Ovary (tissue), 9 donors: ENCODE results near the gene STUB1. TPM values are rescaled to one million over a fixed set of nuclear protein-coding genes. Genes with fewer than 3 reads are reported as not detected.

Experiments
- DNase-seq, 5 donors: peaks; one replicate each; pipeline ENCODE4 v3.0.0-alpha.2; 2019 to 2020
- H3K27ac ChIP-seq, 2 donors: fragments of 200-600 bp; one replicate each; pipeline versions ENCODE4 v1.5.1 to v1.8.0; 2019 to 2022
- H3K27me3 ChIP-seq: fragments of 200-600 bp; one replicate; pipeline ENCODE4 v1.8.0; 2022
- H3K36me3 ChIP-seq: fragments of 200-600 bp; sonication (generic); one replicate; pipeline ENCODE4 v1.5.1; 2019
- H3K4me1 ChIP-seq: one replicate; pipeline ENCODE4 v1.8.1; 2013; ENCODE audit warnings: mild to moderate bottlenecking, moderate library complexity; ENCODE audit not compliant: insufficient read depth
- H3K4me3 ChIP-seq: fragments of 200-600 bp; sonication (generic); one replicate; pipeline ENCODE4 v1.5.1; 2017
- H3K9me3 ChIP-seq, 2 donors: fragments of 200-600 bp in 1 of 2; sonication (generic) in 1 of 2; one replicate each; pipeline versions ENCODE4 v1.5.1 to v1.8.1; 2013 to 2019; ENCODE audit warnings: mild to moderate bottlenecking in 1 of 2, moderate library complexity in 1 of 2
- EP300 ChIP-seq: sonication (generic); formaldehyde crosslinking; IDR thresholded peaks from one replicate; pipeline ENCODE4 v1.6.1; 2017; ENCODE audit warnings: antibody characterized with exemption
- POLR2A ChIP-seq: fragments of 450-650 bp; IDR thresholded peaks from one replicate; pipeline ENCODE4 v1.6.1; 2017; ENCODE audit warnings: antibody characterized with exemption, mild to moderate bottlenecking, moderate library complexity
- WGBS, 3 donors: extraction: QIAGEN DNeasy Blood & Tissue Kit in 1 of 3; methylation state at CpG; one replicate each; pipeline versions ENCODE4 v1.1.5 to v1.1.7; 2013 to 2017; 5-methylcytosine and 5-hydroxymethylcytosine counted together
- intact Hi-C, 4 donors: fragments of 100-400 bp; cut with DNase I; formaldehyde crosslinking; loops; one replicate each; pipeline versions ENCODE4 v1.11.0 to v1.15.1; 2022 to 2023
- polyA plus RNA-seq, 2 donors: library from polyadenylated mRNA; stranded (reverse); fragments of 200-250 nt in 1 of 2; fragments of 350-450 nt in 1 of 2; fragmentation: Illumina TruSeq in 1 of 2; extraction: RNeasy Lipid Tissue Mini Kit (QIAGEN cat#74804) in 1 of 2; gene quantifications; one replicate each; pipeline ENCODE4 v1.2.3, GENCODE V29; 2013 to 2014
- total RNA-seq, 7 donors: library from RNA; depleted of rRNA in 2 of 7; stranded (reverse); fragments of >200 nt in 2 of 7; fragmentation: NEBNext Ultra II Directional in 3 of 7; extraction: Animal tissue kit (Norgen Biotek cat#: 25700) in 3 of 7; gene quantifications; one replicate each; pipeline versions ENCODE4 v1.1.0 to v1.2.4, GENCODE V29; 2016 to 2023
- TF ChIP-seq, protein P1 (sequence below), 3 donors: fragments of 450-650 bp in 2 of 3; fragments of 200-600 bp in 1 of 3; IDR thresholded peaks; one replicate each; pipeline versions ENCODE4 v1.5.1 to v1.8.0; 2016 to 2022; ENCODE audit warnings: antibody characterized with exemption in 3 of 3, mild to moderate bottlenecking in 1 of 3
- donor health status: DM: no; HTN: no; CAD: no; lungs with moderate emphysema.
- donor health status: DM: no; HTN: no; CAD: no.
- donor health status: Bipolar disorder and iron deficiency.
- donor health status: DM: yes; HTN: yes; CAD: no.
- donor health status: DM: no; HTN: no; CAD: no.
- donor health status: DM: yes; HTN: yes; CAD: no.

Gene STUB1
- total and polyA plus RNA-seq, 9 donors = 20.1 to 115 (median 102) TPM

DNA sequence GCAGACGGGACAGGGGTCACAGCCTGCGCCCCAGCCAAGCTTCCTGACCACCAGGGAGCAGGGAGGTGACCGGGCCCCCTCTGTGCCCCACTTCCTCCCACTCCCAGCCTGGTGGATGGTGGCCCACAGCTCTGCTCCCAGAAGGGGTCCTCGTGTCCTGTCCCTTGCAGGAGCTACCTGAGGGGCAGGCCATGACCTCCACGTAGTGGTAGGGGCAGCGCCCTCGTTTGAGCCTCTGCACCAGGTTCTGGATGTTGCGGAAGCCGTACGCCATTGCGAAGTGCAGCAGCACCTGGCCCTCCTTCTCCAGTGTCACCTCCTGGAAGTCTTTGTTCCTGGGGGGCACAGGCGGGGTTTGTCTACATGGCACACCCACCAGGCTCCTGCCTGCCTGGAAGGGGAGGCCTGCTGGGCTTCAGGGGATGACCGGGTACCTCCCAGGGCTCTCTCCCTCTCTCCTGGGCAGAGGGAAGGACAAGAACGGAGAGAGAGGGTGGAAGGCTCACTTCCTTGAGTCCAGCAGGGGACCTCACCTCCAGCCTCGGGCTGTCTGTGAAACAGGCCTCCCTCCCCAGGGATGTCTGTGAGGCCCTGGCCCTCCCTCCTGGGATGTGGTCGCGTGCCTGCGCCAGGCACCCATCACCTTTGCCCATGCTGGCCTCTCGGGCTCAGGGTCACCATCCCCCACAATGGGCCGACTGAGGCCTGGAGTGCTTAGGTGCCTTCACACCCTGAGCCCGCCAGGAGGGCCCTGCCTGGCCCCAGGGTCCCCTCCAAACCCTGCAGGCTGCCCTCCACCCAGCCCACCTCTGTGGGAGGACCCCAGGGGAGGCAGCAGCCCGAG is 50.7 kb downstream of the STUB1 start:
- DNase-seq = peak in 1 of 5 donors; percentile 34
- TF ChIP-seq, protein P1, sequence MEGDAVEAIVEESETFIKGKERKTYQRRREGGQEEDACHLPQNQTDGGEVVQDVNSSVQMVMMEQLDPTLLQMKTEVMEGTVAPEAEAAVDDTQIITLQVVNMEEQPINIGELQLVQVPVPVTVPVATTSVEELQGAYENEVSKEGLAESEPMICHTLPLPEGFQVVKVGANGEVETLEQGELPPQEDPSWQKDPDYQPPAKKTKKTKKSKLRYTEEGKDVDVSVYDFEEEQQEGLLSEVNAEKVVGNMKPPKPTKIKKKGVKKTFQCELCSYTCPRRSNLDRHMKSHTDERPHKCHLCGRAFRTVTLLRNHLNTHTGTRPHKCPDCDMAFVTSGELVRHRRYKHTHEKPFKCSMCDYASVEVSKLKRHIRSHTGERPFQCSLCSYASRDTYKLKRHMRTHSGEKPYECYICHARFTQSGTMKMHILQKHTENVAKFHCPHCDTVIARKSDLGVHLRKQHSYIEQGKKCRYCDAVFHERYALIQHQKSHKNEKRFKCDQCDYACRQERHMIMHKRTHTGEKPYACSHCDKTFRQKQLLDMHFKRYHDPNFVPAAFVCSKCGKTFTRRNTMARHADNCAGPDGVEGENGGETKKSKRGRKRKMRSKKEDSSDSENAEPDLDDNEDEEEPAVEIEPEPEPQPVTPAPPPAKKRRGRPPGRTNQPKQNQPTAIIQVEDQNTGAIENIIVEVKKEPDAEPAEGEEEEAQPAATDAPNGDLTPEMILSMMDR (IDR thresholded peaks at IDR 0.05) = no peak
- TF ChIP-seq POLR2A (no peak), EP300 (no peak)
- no peaks in the 10 kb centered on the region for H3K9me3 ChIP-seq
- no peak overlapping the region for H3K4me3 ChIP-seq
- intact Hi-C loops = no loop called here
- WGBS, 3 donors = 85 to 88% (median 86%) methylated on average over 20 to 22 of the region's 22 CpGs
- peaks cover 15% of the 10 kb centered on the region for H3K27me3 ChIP-seq
- no peak overlapping the region for H3K27ac ChIP-seq
- no peaks in the 10 kb centered on the region for H3K36me3 ChIP-seq
- peaks cover 9% of the 10 kb centered on the region for H3K4me1 ChIP-seq

DNA sequence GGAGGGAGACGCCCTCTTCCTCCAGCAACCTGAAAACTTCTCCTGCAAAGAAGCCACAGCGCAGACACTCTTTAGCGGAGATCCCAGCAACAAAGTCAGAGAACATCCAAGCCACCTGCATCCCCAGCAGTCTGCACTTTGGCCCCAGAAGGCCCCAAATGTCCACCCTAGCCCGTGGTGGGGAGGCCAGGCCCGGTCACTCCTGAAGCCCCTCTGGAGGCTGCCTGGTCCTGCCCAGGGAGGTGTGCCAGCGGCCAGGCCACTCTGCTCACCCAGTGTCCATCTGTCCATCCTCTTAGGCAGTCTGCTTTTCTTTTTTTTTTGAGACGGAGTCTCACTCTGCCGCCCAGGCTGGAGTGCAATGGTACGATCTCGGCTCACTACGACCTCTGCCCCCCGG is 52.1 kb downstream of the STUB1 start:
- H3K27ac ChIP-seq = no peak overlapping the region
- DNase-seq = no peak
- no peaks in the 10 kb centered on the region for H3K9me3 ChIP-seq
- peaks cover 7% of the 10 kb centered on the region for H3K4me1 ChIP-seq
- intact Hi-C loops = no loop called here
- H3K4me3 ChIP-seq = no peak overlapping the region
- H3K36me3 ChIP-seq = no peaks in the 10 kb centered on the region
- WGBS, 3 donors = 92 to 93% (median 93%) methylated on average over 12 of the region's 12 CpGs
- H3K27me3 ChIP-seq = peaks cover 8% of the 10 kb centered on the region
- TF ChIP-seq, protein P1 (IDR thresholded peaks at IDR 0.05) = no peak
- TF ChIP-seq POLR2A (no peak), EP300 (no peak)

Other genes starting within 250 kb of the STUB1 start
- gene CAPN15, start 152.7 kb upstream of the STUB1 start, total RNA-seq = 10 to 100 TPM; 16.9 to 38.9 (median 30.5) TPM
- 10 to 100 TPM in 1 of 2 donors, 1 to 10 TPM in 1; 1.6 to 19.4 TPM for gene CAPN15, start 152.7 kb upstream of the STUB1 start, polyA plus RNA-seq
- not detected for gene PRR35, start 120.0 kb upstream of the STUB1 start, total RNA-seq
- gene PRR35, start 120.0 kb upstream of the STUB1 start, polyA plus RNA-seq = not detected
- 10 to 100 TPM in 1 of 7 donors, 1 to 10 TPM in 6; 3.2 to 15.4 (median 5.0) TPM for gene NHLRC4, start 113.4 kb upstream of the STUB1 start, total RNA-seq
- gene NHLRC4, start 113.4 kb upstream of the STUB1 start, polyA plus RNA-seq = 1 to 10 TPM in 1 of 2 donors, under 1 TPM in 1; 0.53 to 5.9 TPM
- 10 to 100 TPM; 24.1 to 47.7 (median 39.8) TPM for gene PIGQ, start 110.4 kb upstream of the STUB1 start, total RNA-seq
- 10 to 100 TPM in 1 of 2 donors, 1 to 10 TPM in 1; 4.3 to 36.3 TPM for gene PIGQ, start 110.4 kb upstream of the STUB1 start, polyA plus RNA-seq
- 10 to 100 TPM; 11.7 to 24.1 (median 21.4) TPM for gene RAB40C, start 90.3 kb upstream of the STUB1 start, total RNA-seq
- 10 to 100 TPM in 1 of 2 donors, 1 to 10 TPM in 1; 1.9 to 21.0 TPM for gene RAB40C, start 90.3 kb upstream of the STUB1 start, polyA plus RNA-seq
- 1 to 10 TPM in 5 of 7 donors, under 1 TPM in 2; 0.57 to 2.6 (median 1.3) TPM for gene WFIKKN1, start 49.4 kb upstream of the STUB1 start, total RNA-seq
- under 1 TPM; 0.10 to 0.59 TPM for gene WFIKKN1, start 49.4 kb upstream of the STUB1 start, polyA plus RNA-seq
- 100 to 1,000 TPM in 2 of 7 donors, 10 to 100 TPM in 5; 61.8 to 139 (median 75.9) TPM for gene METTL26, start 44.1 kb upstream of the STUB1 start, total RNA-seq
- 100 to 1,000 TPM in 1 of 2 donors, 10 to 100 TPM in 1; 12.2 to 113 TPM for gene METTL26, start 44.1 kb upstream of the STUB1 start, polyA plus RNA-seq
- gene MCRIP2, start 38.6 kb upstream of the STUB1 start, total RNA-seq = 10 to 100 TPM; 21.5 to 42.3 (median 31.3) TPM
- 10 to 100 TPM in 1 of 2 donors, under 1 TPM in 1; 0.98 to 22.9 TPM for gene MCRIP2, start 38.6 kb upstream of the STUB1 start, polyA plus RNA-seq
- 10 to 100 TPM; 22.4 to 58.2 (median 45.1) TPM for gene WDR90, start 31.0 kb upstream of the STUB1 start, total RNA-seq
- gene WDR90, start 31.0 kb upstream of the STUB1 start, polyA plus RNA-seq = 10 to 100 TPM in 1 of 2 donors, 1 to 10 TPM in 1; 1.4 to 34.9 TPM
- 100 to 1,000 TPM in 1 of 7 donors, 10 to 100 TPM in 6; 44.6 to 100 (median 80.6) TPM for gene RHOT2, start 12.3 kb upstream of the STUB1 start, total RNA-seq
- gene RHOT2, start 12.3 kb upstream of the STUB1 start, polyA plus RNA-seq = 10 to 100 TPM; 11.6 to 96.6 TPM
- gene RHBDL1, start 4.7 kb upstream of the STUB1 start, total RNA-seq = 1 to 10 TPM in 6 of 7 donors, under 1 TPM in 1; 0.50 to 4.3 (median 1.4) TPM
- gene RHBDL1, start 4.7 kb upstream of the STUB1 start, polyA plus RNA-seq = under 1 TPM in 1 of 2 donors, not detected in 1; 0.80 TPM
- gene JMJD8, start 3.9 kb downstream of the STUB1 start, total RNA-seq = 10 to 100 TPM; 36.6 to 73.9 (median 64.0) TPM
- gene JMJD8, start 3.9 kb downstream of the STUB1 start, polyA plus RNA-seq = 10 to 100 TPM; 10.2 to 53.8 TPM
- gene WDR24, start 10.0 kb downstream of the STUB1 start, total RNA-seq = 10 to 100 TPM in 6 of 7 donors, 1 to 10 TPM in 1; 8.4 to 17.3 (median 13.4) TPM
- gene WDR24, start 10.0 kb downstream of the STUB1 start, polyA plus RNA-seq = 10 to 100 TPM in 1 of 2 donors, under 1 TPM in 1; 0.42 to 10.3 TPM
- 1 to 10 TPM in 4 of 7 donors, under 1 TPM in 2, not detected in 1; 0.48 to 2.5 (median 1.4) TPM for gene FBXL16, start 25.4 kb downstream of the STUB1 start, total RNA-seq
- gene FBXL16, start 25.4 kb downstream of the STUB1 start, polyA plus RNA-seq = under 1 TPM; 0.22 to 0.25 TPM
- 10 to 100 TPM in 5 of 7 donors, 1 to 10 TPM in 2; 4.0 to 57.1 (median 15.7) TPM for gene METRN, start 34.7 kb downstream of the STUB1 start, total RNA-seq
- 1 to 10 TPM in 1 of 2 donors, under 1 TPM in 1; 0.40 to 5.6 TPM for gene METRN, start 34.7 kb downstream of the STUB1 start, polyA plus RNA-seq
- 10 to 100 TPM; 15.9 to 43.9 (median 26.0) TPM for gene ANTKMT, start 40.7 kb downstream of the STUB1 start, total RNA-seq
- gene ANTKMT, start 40.7 kb downstream of the STUB1 start, polyA plus RNA-seq = 10 to 100 TPM in 1 of 2 donors, not detected in 1; 13.2 TPM
- 10 to 100 TPM in 1 of 7 donors, 1 to 10 TPM in 4, under 1 TPM in 1, not detected in 1; 0.40 to 44.3 (median 4.7) TPM for gene CCDC78, start 46.0 kb downstream of the STUB1 start, total RNA-seq
- under 1 TPM in 1 of 2 donors, not detected in 1; 0.41 TPM for gene CCDC78, start 46.0 kb downstream of the STUB1 start, polyA plus RNA-seq
- 10 to 100 TPM in 1 of 7 donors, 1 to 10 TPM in 6; 2.6 to 25.7 (median 3.6) TPM for gene HAGHL, start 46.7 kb downstream of the STUB1 start, total RNA-seq
- 1 to 10 TPM in 1 of 2 donors, not detected in 1; 2.6 TPM for gene HAGHL, start 46.7 kb downstream of the STUB1 start, polyA plus RNA-seq
- gene CIAO3, start 60.6 kb downstream of the STUB1 start, total RNA-seq = 10 to 100 TPM; 20.8 to 32.5 (median 22.2) TPM
- gene CIAO3, start 60.6 kb downstream of the STUB1 start, polyA plus RNA-seq = 10 to 100 TPM in 1 of 2 donors, 1 to 10 TPM in 1; 8.5 to 18.0 TPM
- 100 to 1,000 TPM in 1 of 7 donors, 10 to 100 TPM in 3, 1 to 10 TPM in 2, under 1 TPM in 1; 0.40 to 314 (median 13.6) TPM for gene MSLN, start 80.3 kb downstream of the STUB1 start, total RNA-seq
- gene MSLN, start 80.3 kb downstream of the STUB1 start, polyA plus RNA-seq = 1 to 10 TPM; 1.5 to 1.9 TPM
- gene RPUSD1, start 108.0 kb downstream of the STUB1 start, total RNA-seq = 10 to 100 TPM; 11.1 to 18.6 (median 16.1) TPM
- gene RPUSD1, start 108.0 kb downstream of the STUB1 start, polyA plus RNA-seq = 10 to 100 TPM in 1 of 2 donors, not detected in 1; 13.1 TPM
- gene CHTF18, start 108.2 kb downstream of the STUB1 start, total RNA-seq = 10 to 100 TPM in 6 of 7 donors, 1 to 10 TPM in 1; 8.5 to 25.5 (median 18.7) TPM
- 10 to 100 TPM in 1 of 2 donors, under 1 TPM in 1; 0.32 to 21.7 TPM for gene CHTF18, start 108.2 kb downstream of the STUB1 start, polyA plus RNA-seq
- not detected for gene GNG13, start 120.3 kb downstream of the STUB1 start, total RNA-seq
- not detected for gene GNG13, start 120.3 kb downstream of the STUB1 start, polyA plus RNA-seq